HepG2 (cell line): Measurements from ENCODE around the gene BSN. TPM values are rescaled to one million over a fixed set of nuclear protein-coding genes. Genes with fewer than 3 reads are reported as not detected.

Source experiments
- ATAC-seq: fragments of 200-7000 bp; cut with Tn5 transposase; 3 replicates; pipeline ENCODE4 v1.9.1; 2020; ENCODE audit warnings: mild to moderate bottlenecking, moderate library complexity
- BruUV-seq: library from RNA; stranded (reverse); fragments of 400-500 nt; replicated peaks from 2 replicates; lab custom pipeline; 2021; lab: Mats Ljungman, UMichigan
- CTCF ChIA-PET: fragments of 300-600 bp; formaldehyde crosslinking; extraction: SDS; loops from one replicate; lab custom pipeline; 2021; ENCODE audit warnings: low total read pairs, inconsistent platforms, low intra/inter-chr PET ratio; lab: Yijun Ruan, JAX
- POLR2A ChIA-PET: fragments of 350-600 bp; sonication (Branson Sonifier 250); formaldehyde crosslinking; loops from one replicate; lab custom pipeline; 2020; ENCODE audit warnings: antibody characterized with exemption, inconsistent platforms; lab: Yijun Ruan, JAX
- DNase-seq: peaks from one replicate; pipeline ENCODE4 v3.0.0-alpha.2; 2015; ENCODE audit warnings: low spot score
- FAIRE-seq: peaks from 3 replicates; lab custom pipeline; 2011; peaks lifted over from hg19 to GRCh38; lab: Jason Lieb, UNC
- H2AFZ ChIP-seq: one replicate; pipeline ENCODE4 v1.6.1; 2011; ENCODE audit warnings: low read length, inconsistent platforms
- H3K27ac ChIP-seq: fragments of 300-600 bp; 3 replicates; pipeline ENCODE4 v1.8.0; 2011; ENCODE audit warnings: mixed run types, mild to moderate bottlenecking, mixed read lengths, low read length, inconsistent platforms; ENCODE audit not compliant: insufficient read depth; ENCODE audit errors: extremely low read length
- H3K27me3 ChIP-seq, 2 experiments: fragments of 200-600 bp in 1 of 2; 2 replicates in 1 of 2; 3 replicates in 1 of 2; pipeline versions ENCODE4 v1.6.0 to v1.8.0; 2011; ENCODE audit warnings: low read length in 2 of 2, mild to moderate bottlenecking in 2 of 2, moderate library complexity in 2 of 2, inconsistent platforms in 1 of 2; ENCODE audit not compliant: insufficient read depth in 2 of 2, control insufficient read depth in 1 of 2
- H3K36me3 ChIP-seq, 2 experiments: fragments of 200-600 bp in 1 of 2; replicated peaks in 1 of 2; 2 replicates in 1 of 2; 3 replicates in 1 of 2; pipeline versions ENCODE4 v1.5.1 to v1.8.0; 2011; ENCODE audit warnings: low read length in 2 of 2, inconsistent platforms in 1 of 2; ENCODE audit not compliant: insufficient read depth in 2 of 2, control insufficient read depth in 1 of 2
- H3K4me1 ChIP-seq: 2 replicates; pipeline ENCODE4 v1.5.1; 2012; ENCODE audit warnings: low read length, inconsistent platforms; ENCODE audit not compliant: insufficient read depth
- H3K4me2 ChIP-seq: 2 replicates; pipeline ENCODE4 v1.6.0; 2011; ENCODE audit warnings: low read depth, low read length, inconsistent platforms
- H3K4me3 ChIP-seq, 3 experiments: fragments of 200-600 bp in 1 of 3; sonication (generic), shearing (Covaris generic) in 1 of 3; replicated peaks in 1 of 3; 2 replicates each; pipeline ENCODE4 v1.5.1; 2011 to 2016; ENCODE audit warnings: low read length in 3 of 3, inconsistent platforms in 2 of 3, low read depth in 2 of 3, mild to moderate bottlenecking in 2 of 3, control low read depth in 1 of 3, mixed read lengths in 1 of 3; ENCODE audit not compliant: insufficient read depth in 1 of 3
- H3K79me2 ChIP-seq: one replicate; pipeline ENCODE4 v1.6.1; 2011; ENCODE audit warnings: low read length, inconsistent platforms; ENCODE audit not compliant: insufficient read depth
- H3K9ac ChIP-seq: 2 replicates; pipeline ENCODE4 v1.6.0; 2011; ENCODE audit warnings: mild to moderate bottlenecking, low read depth, low read length, inconsistent platforms; ENCODE audit not compliant: insufficient read depth
- H3K9me3 ChIP-seq: 2 replicates; pipeline ENCODE4 v1.5.1; 2012; ENCODE audit warnings: mild to moderate bottlenecking, low read length
- H4K20me1 ChIP-seq: 2 replicates; pipeline ENCODE4 v1.6.0; 2011; ENCODE audit warnings: inconsistent platforms, mild to moderate bottlenecking, low read length, moderate library complexity; ENCODE audit not compliant: insufficient read depth
- FOSL2 ChIP-seq: sonication (generic); formaldehyde crosslinking; IDR thresholded peaks from 2 replicates; pipeline ENCODE4 v1.4.0; 2020; ENCODE audit warnings: missing genetic modification reagents
- GABPB1 ChIP-seq: IDR thresholded peaks from 2 replicates; pipeline ENCODE4 v1.6.1; 2016; ENCODE audit warnings: mild to moderate bottlenecking, missing genetic modification reagents, moderate library complexity, missing compliant biosample characterization
- HNRNPK ChIP-seq: fragments of 200-400 bp; formaldehyde crosslinking; IDR thresholded peaks from 2 replicates; pipeline ENCODE4 v1.6.1; 2018; ENCODE audit warnings: low read length, low read depth, moderate library complexity, mild to moderate bottlenecking; ENCODE audit not compliant: poor library complexity, severe bottlenecking
- IRF9 ChIP-seq: sonication (generic); formaldehyde crosslinking; IDR thresholded peaks from 2 replicates; pipeline ENCODE4 v1.8.0; 2022; ENCODE audit warnings: missing genetic modification reagents, mild to moderate bottlenecking, borderline replicate concordance
- PAWR ChIP-seq: sonication (generic); formaldehyde crosslinking; IDR thresholded peaks from 2 replicates; pipeline ENCODE4 v1.4.0; 2020; ENCODE audit warnings: missing genetic modification reagents, mild to moderate bottlenecking, borderline replicate concordance
- SOX6 ChIP-seq, 2 experiments: fragments of 450-650 bp in 1 of 2; sonication (generic) in 1 of 2; formaldehyde crosslinking in 1 of 2; IDR thresholded peaks; 2 replicates each; pipeline versions ENCODE4 v1.4.0 to v1.6.1; 2017 to 2020; ENCODE audit warnings: antibody characterized with exemption in 1 of 2, mild to moderate bottlenecking in 1 of 2, missing genetic modification reagents in 1 of 2
- SUZ12 ChIP-seq: fragments of 150-350 bp; IDR thresholded peaks from 2 replicates; pipeline ENCODE4 v1.6.1; 2014; ENCODE audit warnings: low read depth, low read length
- TBX2 ChIP-seq: sonication (generic); formaldehyde crosslinking; IDR thresholded peaks from 2 replicates; pipeline ENCODE4 v1.5.0; 2020; ENCODE audit warnings: missing genetic modification reagents, mild to moderate bottlenecking, borderline replicate concordance
- ZBTB34 ChIP-seq: sonication (generic); formaldehyde crosslinking; IDR thresholded peaks from 2 replicates; pipeline ENCODE4 v1.8.0; 2022; ENCODE audit warnings: mild to moderate bottlenecking, missing genetic modification reagents
- ZNF598 ChIP-seq: sonication (generic); formaldehyde crosslinking; IDR thresholded peaks from 2 replicates; pipeline ENCODE4 v1.5.1; 2020; ENCODE audit warnings: mild to moderate bottlenecking, missing genetic modification reagents, borderline replicate concordance
- ZNF687 ChIP-seq: sonication (generic); formaldehyde crosslinking; IDR thresholded peaks from 2 replicates; pipeline ENCODE4 v1.5.1; 2020; ENCODE audit warnings: mild to moderate bottlenecking, missing genetic modification reagents, moderate library complexity
- ZNF7 ChIP-seq: IDR thresholded peaks from 2 replicates; pipeline ENCODE4 v1.6.1; 2016; ENCODE audit warnings: missing biosample characterization, missing genetic modification reagents
- WGBS: methylation state at CpG from one replicate; pipeline ENCODE4 v1.1.6; 2017; ENCODE audit warnings: low lambda C conversion rate; 5-methylcytosine and 5-hydroxymethylcytosine counted together
- in situ Hi-C: cut with HindIII; loops from 2 replicates; pipeline ENCODE4 v1.10.0; 2017; ENCODE audit warnings: low pct_unique_long_range_greater_than_20kb; ENCODE audit not compliant: extremely low pct_ligation_motif_present
- intact Hi-C: fragments of 100-400 bp; cut with micrococcal nuclease; formaldehyde crosslinking; loops from one replicate; pipeline ENCODE4 v1.10.0; 2022; ENCODE audit not compliant: unreplicated experiment
- polyA plus RNA-seq, 8 experiments: library from polyadenylated mRNA; depleted of rRNA in 3 of 8; stranded (reverse) in 7 of 8; unstranded in 1 of 8; fragments of >200 nt; fragmentation: Illumina TruSeq in 4 of 8; extraction: Trizol in 4 of 8; gene quantifications; 2 replicates each; pipeline versions ENCODE4 v1.2.1 to v1.2.3, GENCODE V29; 2011 to 2016; ENCODE audit warnings: low read depth in 4 of 8, missing spikeins in 1 of 8, mixed read lengths in 1 of 8; ENCODE audit not compliant: insufficient read depth in 1 of 8
- total RNA-seq, 5 experiments: library from RNA; depleted of rRNA; stranded (reverse); fragments of >200 nt; fragmentation: Illumina TruSeq; extraction: Trizol; gene quantifications; 2 replicates each; pipeline ENCODE4 v1.2.3, GENCODE V29; 2016; ENCODE audit warnings: low read depth in 1 of 5
- TF ChIP-seq, protein P1 (sequence below): sonication (generic); formaldehyde crosslinking; IDR thresholded peaks from 2 replicates; pipeline ENCODE4 v1.4.0; 2020; ENCODE audit warnings: missing genetic modification reagents

Gene BSN
- total and polyA plus RNA-seq, 2 of the 13 experiments (the other 11 are each of a cell fraction or from before 2014, with no cell fraction given) = 0.42 to 0.86 TPM

DNA sequence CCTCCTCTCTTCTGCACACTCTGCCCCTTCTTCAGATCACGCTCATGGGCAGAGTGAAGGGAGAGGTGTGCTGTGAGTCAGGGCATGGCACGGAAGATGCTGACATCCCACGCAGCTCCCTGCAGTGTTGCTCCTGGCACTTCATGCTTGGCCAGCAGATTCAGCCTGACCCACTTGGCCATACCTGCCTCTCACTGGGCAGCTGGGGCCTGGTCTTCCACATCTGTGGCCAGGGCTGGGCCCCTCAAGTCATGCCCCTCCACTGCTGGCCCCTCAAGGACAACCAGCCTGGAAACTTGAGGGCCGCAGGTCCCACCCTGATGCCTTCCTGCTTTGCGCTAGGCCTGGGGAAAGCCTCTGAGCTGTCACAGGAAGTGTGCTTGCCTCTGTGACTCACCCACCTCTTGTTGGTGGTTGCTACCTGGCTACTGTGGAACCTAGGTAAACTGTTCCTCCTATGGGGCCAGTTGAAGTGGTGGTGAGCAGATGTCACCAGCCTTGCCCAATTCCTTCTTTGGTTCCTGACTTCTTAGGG is 48.7 kb downstream of the BSN start:
- BruUV-seq = no TSS peak
- no peak overlapping the region for H3K4me3 ChIP-seq
- no peaks in the 10 kb centered on the region for H3K4me1 ChIP-seq
- FAIRE-seq = no peak
- no peaks in the 10 kb centered on the region for H3K27me3 ChIP-seq
- TF ChIP-seq IRF9 (CRISPR knock-in tag) (no peak), SOX6 (IDR thresholded peaks at IDR 0.05) (no peak), SOX6 (CRISPR knock-in tag; IDR thresholded peaks at IDR 0.05) (no peak), ZBTB34 (CRISPR knock-in tag) (no peak), TBX2 (no peak), SUZ12 (no peak), FOSL2 (peak; percentile 63), HNRNPK (no peak), ZNF687 (CRISPR knock-in tag) (peak; percentile 22; the same call in 1 of the 2 replicates), PAWR (CRISPR knock-in tag) (no peak), ZNF7 (CRISPR knock-in tag) (no peak), ZNF598 (CRISPR knock-in tag) (no peak), GABPB1 (CRISPR knock-in tag) (no peak)
- TF ChIP-seq, protein P1, sequence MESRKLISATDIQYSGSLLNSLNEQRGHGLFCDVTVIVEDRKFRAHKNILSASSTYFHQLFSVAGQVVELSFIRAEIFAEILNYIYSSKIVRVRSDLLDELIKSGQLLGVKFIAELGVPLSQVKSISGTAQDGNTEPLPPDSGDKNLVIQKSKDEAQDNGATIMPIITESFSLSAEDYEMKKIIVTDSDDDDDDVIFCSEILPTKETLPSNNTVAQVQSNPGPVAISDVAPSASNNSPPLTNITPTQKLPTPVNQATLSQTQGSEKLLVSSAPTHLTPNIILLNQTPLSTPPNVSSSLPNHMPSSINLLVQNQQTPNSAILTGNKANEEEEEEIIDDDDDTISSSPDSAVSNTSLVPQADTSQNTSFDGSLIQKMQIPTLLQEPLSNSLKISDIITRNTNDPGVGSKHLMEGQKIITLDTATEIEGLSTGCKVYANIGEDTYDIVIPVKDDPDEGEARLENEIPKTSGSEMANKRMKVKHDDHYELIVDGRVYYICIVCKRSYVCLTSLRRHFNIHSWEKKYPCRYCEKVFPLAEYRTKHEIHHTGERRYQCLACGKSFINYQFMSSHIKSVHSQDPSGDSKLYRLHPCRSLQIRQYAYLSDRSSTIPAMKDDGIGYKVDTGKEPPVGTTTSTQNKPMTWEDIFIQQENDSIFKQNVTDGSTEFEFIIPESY = peak; percentile 14; the same call in 1 of the 2 replicates
- TF ChIP-seq, all 625 proteins: peak for 3
- Histone ChIP-seq H4K20me1 (no peaks in the 10 kb centered on the region), H3K9ac (no peak overlapping the region), H3K79me2 (no peaks in the 10 kb centered on the region), H2AFZ (no peak overlapping the region), H3K4me2 (no peak overlapping the region), H3K36me3 (no peaks in the 10 kb centered on the region), H3K9me3 (no peaks in the 10 kb centered on the region), H3K27ac (no peak overlapping the region)
- no peak for DNase-seq
- peak; percentile 39; the same call in 1 of the 3 replicates for ATAC-seq
- ChIA-PET CTCF (no interaction called here), POLR2A (no interaction called here)
- in situ Hi-C loops = no loop called here
- intact Hi-C loops = no loop called here
- WGBS = 75% methylated on average over 3 of the region's 5 CpGs
